ENCODE measurements around the gene GJC2. TPM values are rescaled to one million over a fixed set of nuclear protein-coding genes. Genes with fewer than 3 reads are reported as not detected.

Gene GJC2
- total and polyA plus RNA-seq, 4 donors, result 1.5 to 6.7 (median 2.6) TPM

DNA sequence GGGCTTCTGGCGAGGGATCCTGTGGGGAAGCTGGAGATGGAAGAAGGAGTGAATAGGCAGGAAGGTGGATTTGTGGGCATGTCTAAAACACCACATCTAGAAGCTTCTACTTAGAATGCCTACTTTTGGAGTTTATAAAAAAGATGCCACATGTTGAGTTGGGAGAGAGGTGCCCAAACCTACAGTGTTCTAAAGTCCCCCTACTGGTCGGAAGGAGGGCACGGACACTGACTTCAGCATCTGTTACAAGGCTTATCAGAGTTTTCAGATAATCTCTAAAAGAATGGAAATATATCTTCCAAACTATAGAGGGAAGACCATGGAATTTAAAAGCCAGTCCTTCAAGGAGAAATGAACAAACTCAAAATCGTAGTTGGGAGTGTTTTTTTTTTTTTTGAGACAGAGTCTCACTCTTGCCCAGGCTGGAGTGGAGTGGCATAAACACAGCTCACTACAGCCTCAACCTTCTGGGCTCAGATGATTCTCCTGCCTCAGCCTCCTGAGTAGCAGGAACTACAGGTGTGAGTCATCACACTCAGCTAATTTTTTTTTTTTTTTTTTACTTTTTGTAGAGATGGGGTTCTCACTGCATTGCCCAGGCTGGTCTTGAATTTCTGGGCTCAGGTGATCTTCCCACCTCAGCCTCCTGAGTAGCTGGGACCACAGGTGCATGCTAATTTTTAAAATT is 30.7 kb downstream of the GJC2 start:
- H3K36me3 ChIP-seq (ENCODE audit: control insufficient read depth in 4 of 4, insufficient read depth in 4 of 4, low read length in 4 of 4), result peaks cover 0 to 6% (median 5%) of the 10 kb centered on the region in 4 donors
- peaks cover 0 to 11% (median 0%) of the 10 kb centered on the region in 5 donors for H3K4me1 ChIP-seq (ENCODE audit: control insufficient read depth in 5 of 5, insufficient read depth in 5 of 5, low read length in 5 of 5)
- no peak overlapping the region for H3K4me3 ChIP-seq
- DNase-seq (no peak), ATAC-seq (ENCODE audit: insufficient read depth, low FRiP score) (no peak)
- 65 to 76% methylated on average over 4 of the region's 4 CpGs for WGBS, 2 donors
- H3K9me3 ChIP-seq (ENCODE audit: control insufficient read depth in 4 of 4, insufficient read depth in 3 of 4, low read length in 3 of 4), result no peaks in the 10 kb centered on the region
- H3K27me3 ChIP-seq (ENCODE audit: control insufficient read depth in 3 of 3, insufficient read depth in 3 of 3, low read length in 2 of 3), result no peaks in the 10 kb centered on the region
- H3K9ac ChIP-seq (ENCODE audit: insufficient read depth in 1 of 2, low read length in 2 of 2), result no peak overlapping the region
- TF ChIP-seq, protein P1, sequence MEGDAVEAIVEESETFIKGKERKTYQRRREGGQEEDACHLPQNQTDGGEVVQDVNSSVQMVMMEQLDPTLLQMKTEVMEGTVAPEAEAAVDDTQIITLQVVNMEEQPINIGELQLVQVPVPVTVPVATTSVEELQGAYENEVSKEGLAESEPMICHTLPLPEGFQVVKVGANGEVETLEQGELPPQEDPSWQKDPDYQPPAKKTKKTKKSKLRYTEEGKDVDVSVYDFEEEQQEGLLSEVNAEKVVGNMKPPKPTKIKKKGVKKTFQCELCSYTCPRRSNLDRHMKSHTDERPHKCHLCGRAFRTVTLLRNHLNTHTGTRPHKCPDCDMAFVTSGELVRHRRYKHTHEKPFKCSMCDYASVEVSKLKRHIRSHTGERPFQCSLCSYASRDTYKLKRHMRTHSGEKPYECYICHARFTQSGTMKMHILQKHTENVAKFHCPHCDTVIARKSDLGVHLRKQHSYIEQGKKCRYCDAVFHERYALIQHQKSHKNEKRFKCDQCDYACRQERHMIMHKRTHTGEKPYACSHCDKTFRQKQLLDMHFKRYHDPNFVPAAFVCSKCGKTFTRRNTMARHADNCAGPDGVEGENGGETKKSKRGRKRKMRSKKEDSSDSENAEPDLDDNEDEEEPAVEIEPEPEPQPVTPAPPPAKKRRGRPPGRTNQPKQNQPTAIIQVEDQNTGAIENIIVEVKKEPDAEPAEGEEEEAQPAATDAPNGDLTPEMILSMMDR (IDR thresholded peaks at IDR 0.05; ENCODE audit: control extremely low read depth, extremely low read depth), result no peak
- H3K27ac ChIP-seq (ENCODE audit: low read depth in 1 of 2, low read length in 1 of 2), result peak overlapping the region in 1 of 2 donors; percentile 41

GRCh38 chr1:228180959-228181644 is 31.4 kb downstream of the GJC2 start:
- no peak overlapping the region for H3K9ac ChIP-seq (ENCODE audit: insufficient read depth in 1 of 2, low read length in 2 of 2)
- no peak for ATAC-seq (ENCODE audit: insufficient read depth, low FRiP score)
- WGBS, 2 donors, result 92 to 96% methylated on average over 7 of the region's 7 CpGs
- H3K9me3 ChIP-seq (ENCODE audit: control insufficient read depth in 4 of 4, insufficient read depth in 3 of 4, low read length in 3 of 4), result no peaks in the 10 kb centered on the region
- TF ChIP-seq, protein P1 (IDR thresholded peaks at IDR 0.05; ENCODE audit: control extremely low read depth, extremely low read depth), result no peak
- H3K4me3 ChIP-seq, result no peak overlapping the region
- peaks cover 0 to 4% (median 2%) of the 10 kb centered on the region in 4 donors for H3K36me3 ChIP-seq (ENCODE audit: control insufficient read depth in 4 of 4, insufficient read depth in 4 of 4, low read length in 4 of 4)
- peaks cover 0 to 11% (median 0%) of the 10 kb centered on the region in 5 donors for H3K4me1 ChIP-seq (ENCODE audit: control insufficient read depth in 5 of 5, insufficient read depth in 5 of 5, low read length in 5 of 5)
- no peak for DNase-seq
- H3K27me3 ChIP-seq (ENCODE audit: control insufficient read depth in 3 of 3, insufficient read depth in 3 of 3, low read length in 2 of 3), result no peaks in the 10 kb centered on the region
- peak overlapping the region in 1 of 2 donors; percentile 9 for H3K27ac ChIP-seq (ENCODE audit: low read depth in 1 of 2, low read length in 1 of 2)

GRCh38 chr1:228181645-228182034 is 31.9 kb downstream of the GJC2 start:
- peaks cover 0 to 2% (median under 1%) of the 10 kb centered on the region in 4 donors for H3K36me3 ChIP-seq (ENCODE audit: control insufficient read depth in 4 of 4, insufficient read depth in 4 of 4, low read length in 4 of 4)
- no peaks in the 10 kb centered on the region for H3K9me3 ChIP-seq (ENCODE audit: control insufficient read depth in 4 of 4, insufficient read depth in 3 of 4, low read length in 3 of 4)
- peaks cover 0 to 8% (median 0%) of the 10 kb centered on the region in 5 donors for H3K4me1 ChIP-seq (ENCODE audit: control insufficient read depth in 5 of 5, insufficient read depth in 5 of 5, low read length in 5 of 5)
- H3K9ac ChIP-seq (ENCODE audit: insufficient read depth in 1 of 2, low read length in 2 of 2), result no peak overlapping the region
- H3K4me3 ChIP-seq, result no peak overlapping the region
- TF ChIP-seq, protein P1 (IDR thresholded peaks at IDR 0.05; ENCODE audit: control extremely low read depth, extremely low read depth), result no peak
- peak overlapping the region in 1 of 2 donors; percentile 9 for H3K27ac ChIP-seq (ENCODE audit: low read depth in 1 of 2, low read length in 1 of 2)
- DNase-seq (no peak), ATAC-seq (ENCODE audit: insufficient read depth, low FRiP score) (no peak)
- WGBS, 2 donors, result 71 to 93% methylated on average over 9 of the region's 9 CpGs
- H3K27me3 ChIP-seq (ENCODE audit: control insufficient read depth in 3 of 3, insufficient read depth in 3 of 3, low read length in 2 of 3), result no peaks in the 10 kb centered on the region

Measured in lung (tissue), 12 donors.